ENCODE results near the gene BAHD1.
A peak's percentile ranks its signal among the peaks of the same experiment; 100 is the strongest.

The BAHD1 gene

DNA sequence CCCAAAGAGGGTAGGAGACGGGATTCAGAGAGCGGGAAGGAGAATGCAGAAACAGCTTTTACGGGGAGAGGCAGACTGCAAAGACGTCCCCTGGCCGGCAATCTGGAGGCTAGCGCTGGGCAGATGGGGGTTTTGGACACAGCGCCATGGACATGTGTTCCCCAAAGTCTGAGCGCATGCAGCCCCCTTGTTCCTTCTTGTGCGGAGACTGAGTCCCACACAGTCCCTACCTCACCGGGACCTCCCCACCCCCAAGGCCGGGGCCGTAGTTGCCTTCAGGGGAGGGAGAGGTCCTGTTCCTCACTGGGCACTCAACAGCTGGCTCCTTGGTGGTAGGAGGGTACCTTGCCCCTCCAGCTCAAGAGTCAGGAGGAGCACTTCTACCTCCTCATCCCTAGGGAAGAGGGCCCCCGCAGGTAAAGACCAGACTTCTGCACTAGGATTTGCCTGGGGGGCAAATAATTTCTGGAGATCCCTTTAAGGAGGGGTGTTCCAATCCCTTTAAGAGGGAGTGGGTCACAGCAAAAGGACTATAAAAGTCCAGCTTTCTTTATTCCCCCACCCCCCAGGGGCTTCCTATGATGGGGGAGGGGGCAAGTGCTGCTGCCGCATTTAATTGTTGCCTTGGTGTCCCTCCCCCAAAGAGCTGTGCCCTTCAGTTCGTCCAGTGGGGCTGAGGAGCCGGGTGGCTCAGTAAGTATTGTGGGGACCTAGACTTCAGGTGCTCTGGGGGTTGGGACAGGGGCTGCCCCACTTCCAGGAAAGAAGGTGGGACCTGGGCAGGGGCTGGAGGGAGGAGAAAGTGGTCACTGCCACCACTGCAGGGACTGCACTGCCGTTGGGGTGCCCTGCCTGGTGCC is 3.6 kb upstream of the BAHD1 start:
- Histone ChIP-seq H3K36me3 (ENCODE audit: insufficient read depth, low read length) (no peaks in the 10 kb centered on the region), H3K4me3 (ENCODE audit: low read length, poor library complexity, severe bottlenecking) (no peak overlapping the region), H4K20me1 (ENCODE audit: insufficient read depth, low read length, poor library complexity, severe bottlenecking) (peaks cover 5% of the 10 kb centered on the region), H3K79me2 (ENCODE audit: insufficient read depth, low read length) (peaks cover 14% of the 10 kb centered on the region), H3K4me2 (ENCODE audit: low read depth, low read length, poor library complexity, severe bottlenecking) (no peak overlapping the region), H3K9me2 (replicated peaks; ENCODE audit: low read depth, low read length) (no peaks in the 10 kb centered on the region), H3K27me3 (ENCODE audit: insufficient read depth, low read length, poor library complexity, severe bottlenecking) (no peaks in the 10 kb centered on the region), H3K9me3 (ENCODE audit: insufficient read depth, low read depth, low read length) (no peaks in the 10 kb centered on the region), H2AFZ (ENCODE audit: low read length) (no peak overlapping the region), H3K9ac (ENCODE audit: low read depth, low read length, poor library complexity, severe bottlenecking) (no peak overlapping the region), H3K4me1 (ENCODE audit: insufficient read depth, low read length, poor library complexity, severe bottlenecking) (peaks cover 9% of the 10 kb centered on the region), H3F3A (ENCODE audit: low read depth) (no peaks in the 10 kb centered on the region)
- TF ChIP-seq EZH2phosphoT487 (IDR thresholded peaks at IDR 0.05; ENCODE audit: borderline replicate concordance) (no peak), CTCF (conservative IDR thresholded peaks at IDR 0.05; ENCODE audit: low read length) (no peak)

GRCh38 chr15:40437752-40438687 is 2.7 kb upstream of the BAHD1 start:
- no peaks in the 10 kb centered on the region for H3K36me3 ChIP-seq (ENCODE audit: insufficient read depth, low read length)
- no peak overlapping the region for H3K9ac ChIP-seq (ENCODE audit: low read depth, low read length, poor library complexity, severe bottlenecking)
- H3K4me1 ChIP-seq (ENCODE audit: insufficient read depth, low read length, poor library complexity, severe bottlenecking): peaks cover 18% of the 10 kb centered on the region
- H3F3A ChIP-seq (ENCODE audit: low read depth): no peaks in the 10 kb centered on the region
- no peaks in the 10 kb centered on the region for H3K9me2 ChIP-seq (replicated peaks; ENCODE audit: low read depth, low read length)
- peaks cover 23% of the 10 kb centered on the region for H3K79me2 ChIP-seq (ENCODE audit: insufficient read depth, low read length)
- H3K27me3 ChIP-seq (ENCODE audit: insufficient read depth, low read length, poor library complexity, severe bottlenecking): no peaks in the 10 kb centered on the region
- TF ChIP-seq EZH2phosphoT487 (IDR thresholded peaks at IDR 0.05; ENCODE audit: borderline replicate concordance) (no peak), CTCF (conservative IDR thresholded peaks at IDR 0.05; ENCODE audit: low read length) (no peak)
- peaks cover 14% of the 10 kb centered on the region for H4K20me1 ChIP-seq (ENCODE audit: insufficient read depth, low read length, poor library complexity, severe bottlenecking)
- no peaks in the 10 kb centered on the region for H3K9me3 ChIP-seq (ENCODE audit: insufficient read depth, low read depth, low read length)
- H3K4me2 ChIP-seq (ENCODE audit: low read depth, low read length, poor library complexity, severe bottlenecking): no peak overlapping the region
- no peak overlapping the region for H2AFZ ChIP-seq (ENCODE audit: low read length)
- no peak overlapping the region for H3K4me3 ChIP-seq (ENCODE audit: low read length, poor library complexity, severe bottlenecking)

DNA sequence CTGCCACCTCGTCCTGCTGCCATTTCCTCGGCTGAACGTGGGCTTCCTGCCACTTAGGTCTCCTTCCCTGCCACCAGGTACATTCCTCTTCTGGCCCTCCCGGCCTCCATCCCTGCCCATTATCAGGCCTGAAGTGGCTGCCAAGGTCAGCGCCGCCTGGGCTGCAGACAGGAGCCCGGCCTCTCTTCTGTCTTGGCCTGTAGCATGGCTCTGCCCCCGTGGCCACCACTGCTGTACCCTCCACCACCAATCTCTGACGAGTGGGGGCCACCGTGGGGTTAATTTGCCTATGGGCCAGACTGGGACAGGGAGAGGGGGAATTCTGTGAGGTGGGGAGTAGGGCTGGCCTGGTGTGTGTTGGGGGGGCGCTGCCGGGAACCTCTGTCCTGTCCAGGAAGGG is 2.0 kb upstream of the BAHD1 start:
- H3K4me2 ChIP-seq (ENCODE audit: low read depth, low read length, poor library complexity, severe bottlenecking): peak overlapping the region; percentile 86

More for the DNA sequence above, 2.0 kb upstream of the BAHD1 start:
- Histone ChIP-seq H4K20me1 (ENCODE audit: insufficient read depth, low read length, poor library complexity, severe bottlenecking) (peaks cover 19% of the 10 kb centered on the region), H3K4me1 (ENCODE audit: insufficient read depth, low read length, poor library complexity, severe bottlenecking) (peaks cover 25% of the 10 kb centered on the region), H3K4me3 (ENCODE audit: low read length, poor library complexity, severe bottlenecking) (no peak overlapping the region), H3K9me2 (replicated peaks; ENCODE audit: low read depth, low read length) (no peaks in the 10 kb centered on the region), H3K9me3 (ENCODE audit: insufficient read depth, low read depth, low read length) (no peaks in the 10 kb centered on the region), H3K27me3 (ENCODE audit: insufficient read depth, low read length, poor library complexity, severe bottlenecking) (no peaks in the 10 kb centered on the region), H3F3A (ENCODE audit: low read depth) (no peaks in the 10 kb centered on the region), H3K9ac (ENCODE audit: low read depth, low read length, poor library complexity, severe bottlenecking) (no peak overlapping the region), H3K36me3 (ENCODE audit: insufficient read depth, low read length) (no peaks in the 10 kb centered on the region), H3K79me2 (ENCODE audit: insufficient read depth, low read length) (peaks cover 30% of the 10 kb centered on the region), H2AFZ (ENCODE audit: low read length) (no peak overlapping the region)
- no peak for TF ChIP-seq EZH2phosphoT487 (IDR thresholded peaks at IDR 0.05; ENCODE audit: borderline replicate concordance)
- TF ChIP-seq CTCF (conservative IDR thresholded peaks at IDR 0.05; ENCODE audit: low read length): no peak

Measured in Loucy (cell line).